ENCODE measurements around the gene MOB2.

Gene MOB2

GRCh38 chr11:1523779-1524178, 37.2 kb upstream of the MOB2 start:
- TF ChIP-seq CTCF (IDR thresholded peaks at IDR 0.05; ENCODE audit: control insufficient read depth, extremely low read depth, insufficient read depth), result no peak
- H3K4me3 ChIP-seq (ENCODE audit: low read depth, low read length), result no peak overlapping the region
- DNase-seq (ENCODE audit: low read depth), result no peak

GRCh38 chr11:1523077-1523476, 36.5 kb upstream of the MOB2 start:
- no peak for DNase-seq (ENCODE audit: low read depth)
- H3K4me3 ChIP-seq (ENCODE audit: low read depth, low read length), result no peak overlapping the region
- no peak for TF ChIP-seq CTCF (IDR thresholded peaks at IDR 0.05; ENCODE audit: control insufficient read depth, extremely low read depth, insufficient read depth)

- no peak for TF ChIP-seq CTCF (IDR thresholded peaks at IDR 0.05; ENCODE audit: control insufficient read depth, extremely low read depth, insufficient read depth)
- no peak overlapping the region for H3K4me3 ChIP-seq (ENCODE audit: low read depth, low read length)
- no peak for DNase-seq (ENCODE audit: low read depth)
Observed at GRCh38 chr11:1522081-1522424, 35.5 kb upstream of the MOB2 start.

- no peak for DNase-seq (ENCODE audit: low read depth)
- no peak overlapping the region for H3K4me3 ChIP-seq (ENCODE audit: low read depth, low read length)
- TF ChIP-seq CTCF (IDR thresholded peaks at IDR 0.05; ENCODE audit: control insufficient read depth, extremely low read depth, insufficient read depth), result no peak
Observed at GRCh38 chr11:1521382-1522080, 35.0 kb upstream of the MOB2 start.

GRCh38 chr11:1520663-1521267, 34.2 kb upstream of the MOB2 start:
- DNase-seq (ENCODE audit: low read depth), result no peak
- no peak overlapping the region for H3K4me3 ChIP-seq (ENCODE audit: low read depth, low read length)
- TF ChIP-seq CTCF (IDR thresholded peaks at IDR 0.05; ENCODE audit: control insufficient read depth, extremely low read depth, insufficient read depth), result no peak

- TF ChIP-seq CTCF (IDR thresholded peaks at IDR 0.05; ENCODE audit: control insufficient read depth, extremely low read depth, insufficient read depth), result no peak
- no peak for DNase-seq (ENCODE audit: low read depth)
- no peak overlapping the region for H3K4me3 ChIP-seq (ENCODE audit: low read depth, low read length)
Observed at GRCh38 chr11:1520209-1520662, 33.7 kb upstream of the MOB2 start.
